GM18861 (cell line): ENCODE results near the gene ZDHHC14.
A peak's percentile ranks its signal among the peaks of the same experiment; 100 is the strongest.
"Not testable (repeated sequence)": the region's sequence is repeated elsewhere in the genome, so short reads cannot be mapped to it uniquely, and the experiment has no call there.

Source experiments
- ATAC-seq: cut with Tn5 transposase; IDR thresholded peaks from one replicate; pipeline ENCODE4 v1.9.1; 2021; ENCODE audit not compliant: unreplicated experiment

Gene ZDHHC14

DNA sequence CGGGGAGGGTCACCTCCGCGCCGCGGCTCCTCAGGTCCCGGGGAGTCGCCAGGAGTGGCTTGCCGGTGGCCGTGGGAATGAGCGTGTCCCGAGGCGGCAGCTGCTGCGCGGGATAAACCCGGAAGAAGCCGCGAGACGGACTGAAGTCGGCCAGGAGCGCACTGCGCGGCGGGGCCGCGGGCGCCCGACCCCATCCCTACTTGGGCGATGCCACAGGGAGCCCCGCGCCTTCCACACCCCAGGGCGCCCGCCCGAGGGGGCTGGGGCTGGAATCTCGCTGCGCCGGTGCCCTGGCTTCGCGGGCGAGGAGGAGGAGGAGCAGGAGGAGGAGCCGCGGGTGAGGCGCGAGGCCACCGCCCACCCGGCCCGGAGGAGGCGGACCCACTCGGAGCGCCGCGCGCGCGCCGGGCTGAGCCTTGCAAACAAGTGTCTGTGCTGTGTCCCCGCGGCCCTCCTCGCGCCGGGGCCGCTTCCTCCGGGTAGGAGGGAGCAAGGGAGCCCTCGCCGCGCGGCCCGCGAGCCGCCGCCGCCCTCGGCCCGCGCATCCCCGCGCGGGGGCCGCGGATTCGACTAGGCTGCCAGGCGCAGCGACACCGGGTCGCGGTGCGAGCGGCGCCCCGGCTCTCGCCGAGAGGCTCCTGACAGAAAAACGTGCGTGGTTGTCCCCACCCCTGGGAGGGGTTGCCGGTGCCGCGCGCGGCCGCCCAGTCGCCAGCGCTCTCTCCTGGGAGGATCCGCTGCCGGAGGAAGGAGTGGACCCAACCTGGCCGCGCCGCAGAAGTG, at the start of gene ZDHHC14:
Gene ZDHHC14 (plus strand): TSS at position 412 of the 783 bp plus-strand sequence.
- peak; percentile 71 for ATAC-seq

DNA sequence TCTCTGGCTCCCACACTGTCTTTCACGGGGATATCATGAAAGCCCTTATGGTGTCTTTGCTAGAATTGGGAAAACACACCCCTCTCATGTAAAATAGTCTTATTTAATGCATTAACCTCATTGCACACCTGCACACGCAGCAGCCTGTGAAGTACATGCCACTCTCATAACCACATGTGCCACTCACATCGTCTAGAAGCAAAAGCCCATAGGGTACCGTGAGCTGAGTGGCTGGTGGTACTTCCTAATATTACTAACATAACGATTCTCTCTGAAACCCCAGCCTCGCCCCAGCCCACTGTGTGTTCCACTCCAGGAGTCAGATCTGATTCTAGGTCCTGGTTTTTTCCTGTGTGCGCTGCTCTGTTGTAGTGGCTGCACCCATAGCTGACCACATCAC, 48.2 kb upstream of the ZDHHC14 start:
- no peak for ATAC-seq

DNA sequence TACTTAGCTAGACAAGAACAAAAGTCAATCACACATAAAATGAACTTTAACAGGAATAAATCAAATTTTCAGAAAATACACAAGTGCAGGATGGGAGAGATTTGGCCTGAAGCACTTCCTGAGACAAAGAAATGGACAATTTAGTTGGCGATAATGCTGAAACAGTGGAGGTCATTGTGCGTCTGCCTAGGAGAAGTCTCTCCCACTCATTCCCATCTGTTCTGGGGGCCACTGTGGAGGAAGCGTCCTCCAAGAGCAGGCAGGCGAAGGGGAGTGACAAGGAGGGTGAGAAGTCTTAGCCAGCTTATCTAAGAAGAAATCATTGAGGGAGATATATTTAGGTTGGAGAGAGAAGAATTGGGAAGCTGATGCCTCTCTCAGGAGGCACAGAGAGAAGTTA, 47.5 kb upstream of the ZDHHC14 start:
- ATAC-seq = no peak

DNA sequence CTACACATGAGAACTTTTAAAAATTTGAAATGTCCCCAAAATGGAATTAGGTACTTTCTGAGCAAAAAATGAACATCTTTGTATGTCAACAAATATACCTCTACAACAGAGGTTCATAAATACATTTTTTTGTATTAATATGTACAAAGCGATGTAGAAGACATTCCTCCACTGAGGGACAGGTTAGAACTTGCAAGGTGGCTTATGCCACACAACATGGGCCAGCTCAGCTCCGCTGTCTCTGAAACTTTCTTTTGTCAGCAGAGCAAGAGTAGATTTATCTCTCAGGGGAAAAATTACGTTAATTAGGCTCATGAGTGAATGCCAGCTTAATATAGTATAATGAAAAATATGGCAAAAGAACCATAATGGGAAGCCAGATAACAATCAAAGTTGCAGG, 47.0 kb upstream of the ZDHHC14 start:
- ATAC-seq = no peak

DNA sequence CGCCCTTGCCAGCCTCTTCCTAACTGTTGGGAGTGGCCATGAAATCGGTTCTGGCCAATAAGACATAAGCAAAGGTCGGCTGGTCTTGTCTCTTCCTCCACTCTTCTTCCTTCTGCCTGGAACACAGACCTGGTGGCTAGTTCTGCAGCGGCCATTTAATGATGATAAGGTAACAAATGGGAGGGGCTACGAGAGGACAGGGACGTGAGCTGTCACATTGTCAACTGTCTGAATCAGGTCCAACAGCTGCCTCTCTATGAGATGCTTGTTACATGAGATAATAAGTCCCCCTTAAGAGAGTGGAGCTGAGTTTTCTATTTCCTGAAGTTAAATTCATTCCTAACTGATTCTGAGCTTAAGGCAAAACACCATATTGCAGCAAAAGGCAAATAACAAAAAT, 45.2 kb upstream of the ZDHHC14 start:
- ATAC-seq = no peak

DNA sequence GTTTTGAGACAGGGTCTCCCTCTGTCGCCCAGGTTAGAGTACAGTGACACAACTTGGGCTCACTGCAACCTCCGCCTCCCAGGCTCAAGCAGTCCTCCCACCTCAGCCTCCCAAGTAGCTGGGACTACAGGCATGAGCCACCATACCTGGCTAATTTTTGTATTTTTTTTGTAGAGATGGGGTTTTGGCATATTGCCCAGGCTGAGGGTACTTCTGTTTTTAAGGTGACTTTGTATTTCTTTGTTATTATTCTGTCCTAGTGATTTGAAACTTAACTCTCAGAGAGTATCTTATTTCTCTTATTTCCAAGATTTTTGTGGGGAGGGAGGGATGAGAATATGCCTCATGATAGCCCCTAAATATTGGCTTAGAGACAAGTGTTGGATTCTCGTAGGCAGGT, 43.7 kb upstream of the ZDHHC14 start:
- not testable (repeated sequence) for ATAC-seq

DNA sequence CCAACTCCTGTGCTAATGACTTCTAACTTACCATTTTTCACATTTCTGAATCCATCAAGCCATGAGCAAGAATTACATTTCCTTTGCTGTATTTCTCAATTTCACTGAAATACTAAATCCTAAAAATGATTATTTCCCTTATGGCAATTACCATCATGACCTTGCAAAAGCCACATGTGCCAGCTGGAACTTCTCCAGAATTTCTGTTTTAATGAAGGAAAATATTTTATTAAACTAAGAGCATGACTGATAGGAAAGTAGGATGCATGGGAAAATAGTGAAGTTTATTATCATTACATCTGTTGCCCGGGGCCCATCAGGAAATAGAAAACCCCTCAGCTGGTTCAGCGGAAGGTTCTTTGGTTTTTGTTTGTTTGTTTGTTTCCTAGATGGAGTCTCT, 43.2 kb upstream of the ZDHHC14 start:
- ATAC-seq = no peak

DNA sequence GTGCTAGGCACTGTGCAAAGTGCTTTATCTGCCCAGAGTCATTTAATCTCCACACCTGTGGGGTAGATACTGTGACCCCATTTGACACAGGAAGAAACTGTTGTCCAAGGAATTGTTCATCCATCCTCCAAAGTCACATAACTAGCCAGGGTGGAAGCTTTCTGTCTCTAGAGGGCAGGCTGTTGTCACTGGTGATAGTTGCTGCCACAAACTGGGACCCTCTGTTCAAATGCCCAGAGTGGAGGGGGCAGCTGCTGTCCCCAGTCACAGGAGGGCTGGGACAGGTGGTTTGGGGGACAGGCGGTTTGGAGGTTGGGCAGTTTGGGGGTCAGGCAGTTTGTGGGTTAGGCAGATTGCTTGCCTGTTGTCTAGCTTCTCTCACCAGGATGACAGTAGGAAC, 41.6 kb upstream of the ZDHHC14 start:
- no peak for ATAC-seq

DNA sequence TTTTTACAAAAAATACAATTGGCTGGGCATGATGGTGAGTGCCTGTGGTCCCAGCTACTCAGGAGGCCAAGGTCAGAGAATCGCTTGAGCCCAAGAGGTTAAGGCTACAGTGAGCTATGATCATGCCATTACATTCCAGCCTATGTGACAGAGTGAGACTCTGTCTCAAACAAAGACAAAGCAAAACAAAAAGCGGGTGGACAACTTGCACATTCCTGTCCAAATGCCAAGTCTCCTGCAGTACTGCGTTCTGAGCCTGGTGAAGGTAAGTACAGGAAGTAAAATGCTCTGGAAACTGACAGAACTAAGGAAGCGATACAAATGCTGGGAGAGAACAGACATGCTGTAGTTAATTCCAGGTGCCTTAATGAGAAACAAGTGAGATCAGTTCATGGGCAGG, 37.3 kb upstream of the ZDHHC14 start:
- ATAC-seq = no peak

DNA sequence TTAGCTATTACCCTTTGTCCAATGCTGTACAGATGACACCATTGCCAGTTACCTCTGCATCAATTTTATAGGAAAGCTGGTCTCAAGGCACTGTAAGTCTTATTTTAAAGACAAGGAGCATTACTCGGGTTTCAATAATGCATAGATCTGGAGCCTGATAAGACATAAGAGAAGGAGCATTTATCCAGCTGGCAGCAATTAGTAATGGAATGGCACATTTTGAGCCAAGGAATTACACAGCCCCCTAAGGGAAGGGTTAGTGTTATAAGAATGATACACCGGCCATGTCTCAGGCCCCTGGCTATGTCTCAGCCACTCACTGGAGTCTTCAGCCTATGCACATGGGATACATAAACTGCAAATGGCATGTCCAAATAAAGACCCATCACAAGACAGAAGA, 34.6 kb upstream of the ZDHHC14 start:
- no peak for ATAC-seq

DNA sequence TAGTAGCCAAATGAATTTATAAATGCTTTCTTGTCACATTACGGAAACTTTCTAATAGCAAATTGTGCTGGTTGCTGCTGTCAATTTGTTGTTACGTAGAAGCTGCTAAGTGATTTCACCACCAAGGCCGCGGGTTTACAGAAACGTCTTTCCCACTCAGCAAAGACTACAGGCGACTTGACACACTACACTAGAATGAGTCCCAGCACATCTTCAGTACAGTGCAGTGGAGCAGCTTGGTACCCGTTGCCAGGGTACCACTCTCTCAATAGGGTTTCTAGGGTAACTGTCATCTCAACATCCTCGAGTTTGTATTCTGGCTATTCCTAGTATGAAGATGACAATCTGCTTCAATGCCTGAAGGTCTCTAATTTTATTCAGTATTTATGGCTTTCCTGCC, 22.7 kb upstream of the ZDHHC14 start:
- no peak for ATAC-seq

DNA sequence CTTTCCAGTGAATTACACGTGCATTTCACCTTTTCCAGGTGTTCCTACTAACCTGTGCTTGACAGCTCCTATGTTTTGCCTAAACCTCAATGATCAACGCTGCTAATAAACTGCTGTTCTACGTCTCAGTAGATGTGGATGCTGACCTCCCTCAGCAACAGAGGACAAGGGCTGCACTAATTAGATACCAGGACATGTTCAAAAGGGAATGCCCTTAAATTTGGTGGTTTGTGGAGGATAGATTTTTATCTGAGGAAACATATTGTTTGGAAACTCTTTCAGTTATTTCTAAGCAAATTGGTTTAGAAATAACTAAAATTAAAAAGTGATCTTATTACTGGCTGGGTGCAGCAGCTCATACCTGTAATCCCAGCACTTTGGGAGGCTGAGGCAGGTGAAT, 19.1 kb upstream of the ZDHHC14 start:
- ATAC-seq = no peak

DNA sequence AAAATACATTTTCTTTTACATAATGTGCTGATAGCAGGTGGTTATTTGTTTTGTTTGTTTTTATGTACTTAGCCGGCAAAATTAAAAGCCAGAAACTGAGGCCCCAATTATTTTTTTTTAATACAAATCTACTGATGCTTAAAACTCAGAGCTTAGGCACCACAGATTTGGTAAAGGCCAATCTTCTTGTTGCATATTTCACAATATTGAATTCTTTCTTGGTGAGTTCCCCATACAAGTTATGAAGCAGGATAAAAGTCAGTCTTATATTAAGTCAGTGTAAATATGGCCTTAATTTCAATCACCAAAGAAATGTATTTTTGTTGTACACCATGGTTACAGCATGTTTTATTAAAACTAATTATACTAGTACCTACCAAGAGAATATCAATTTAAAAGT, 16.3 kb upstream of the ZDHHC14 start:
- no peak for ATAC-seq

DNA sequence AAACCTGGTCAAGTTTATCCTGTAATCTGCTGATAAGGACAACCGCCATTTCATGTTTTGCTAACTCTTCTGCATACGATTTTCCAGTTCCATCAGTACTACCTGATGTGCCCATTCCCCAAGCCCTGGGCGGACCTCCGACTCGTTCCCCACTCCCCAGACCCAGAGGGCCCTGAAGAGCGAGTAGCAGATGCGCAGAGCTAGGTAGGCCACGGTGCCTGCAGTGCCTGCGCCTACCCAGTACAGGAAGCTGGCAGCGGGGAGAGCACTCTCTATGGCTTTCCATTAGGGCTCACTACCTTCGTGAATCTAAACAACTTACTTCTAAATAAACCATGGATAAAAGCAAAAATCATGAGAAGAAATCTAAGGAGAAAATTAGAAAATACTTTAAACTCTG, 14.3 kb upstream of the ZDHHC14 start:
- ATAC-seq = no peak

DNA sequence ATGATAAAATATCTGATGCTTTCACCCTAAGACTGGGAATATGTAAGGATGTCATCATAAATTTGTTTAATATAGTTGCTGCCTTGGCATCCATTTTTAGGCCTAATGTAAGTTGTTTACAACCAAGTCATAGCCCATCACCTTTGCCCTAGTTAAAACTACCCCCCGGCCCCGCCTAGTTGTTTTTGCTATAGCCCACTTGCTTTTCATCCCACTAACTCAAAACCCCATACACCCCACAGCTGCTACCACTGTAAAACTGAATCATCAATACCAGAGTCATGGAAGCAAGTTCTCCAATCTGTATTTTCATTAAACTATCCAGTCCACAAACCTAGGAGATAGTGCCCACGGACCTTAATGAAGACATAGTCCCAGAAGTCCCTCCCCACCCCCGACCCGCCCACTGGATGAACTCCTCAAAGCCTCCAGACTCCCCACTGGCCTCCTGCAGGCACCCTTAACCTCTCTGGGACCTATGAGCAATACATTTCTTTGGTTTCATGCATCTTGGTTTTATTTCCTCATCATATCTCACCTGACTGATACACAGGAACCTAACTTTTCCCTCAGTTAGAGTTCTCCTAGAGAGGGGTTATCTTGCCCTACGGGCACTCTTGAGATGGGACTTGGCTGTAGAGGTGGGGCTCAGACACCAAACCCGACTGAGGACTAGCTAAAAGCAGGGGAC, 12.5 kb upstream of the ZDHHC14 start:
- no peak for ATAC-seq

DNA sequence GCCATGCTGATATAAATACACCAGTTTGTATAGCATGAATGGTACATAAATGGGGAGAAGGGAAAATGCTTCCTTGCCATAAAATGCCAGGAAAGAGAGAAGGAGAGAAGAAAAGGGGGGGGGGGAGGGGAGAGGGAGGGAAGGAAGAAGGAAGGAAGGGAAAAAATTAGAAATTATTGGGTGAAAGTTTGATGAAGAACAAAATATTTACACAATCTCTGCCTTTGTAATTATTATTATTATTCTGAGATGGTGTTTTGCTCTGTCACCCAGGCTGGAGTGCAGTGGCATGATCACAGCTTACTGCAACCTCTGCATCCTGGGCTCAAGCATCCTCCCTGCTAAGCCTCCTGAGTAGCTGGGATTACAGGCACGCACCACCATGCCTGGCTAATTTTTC, 10.2 kb upstream of the ZDHHC14 start:
- ATAC-seq = no peak

DNA sequence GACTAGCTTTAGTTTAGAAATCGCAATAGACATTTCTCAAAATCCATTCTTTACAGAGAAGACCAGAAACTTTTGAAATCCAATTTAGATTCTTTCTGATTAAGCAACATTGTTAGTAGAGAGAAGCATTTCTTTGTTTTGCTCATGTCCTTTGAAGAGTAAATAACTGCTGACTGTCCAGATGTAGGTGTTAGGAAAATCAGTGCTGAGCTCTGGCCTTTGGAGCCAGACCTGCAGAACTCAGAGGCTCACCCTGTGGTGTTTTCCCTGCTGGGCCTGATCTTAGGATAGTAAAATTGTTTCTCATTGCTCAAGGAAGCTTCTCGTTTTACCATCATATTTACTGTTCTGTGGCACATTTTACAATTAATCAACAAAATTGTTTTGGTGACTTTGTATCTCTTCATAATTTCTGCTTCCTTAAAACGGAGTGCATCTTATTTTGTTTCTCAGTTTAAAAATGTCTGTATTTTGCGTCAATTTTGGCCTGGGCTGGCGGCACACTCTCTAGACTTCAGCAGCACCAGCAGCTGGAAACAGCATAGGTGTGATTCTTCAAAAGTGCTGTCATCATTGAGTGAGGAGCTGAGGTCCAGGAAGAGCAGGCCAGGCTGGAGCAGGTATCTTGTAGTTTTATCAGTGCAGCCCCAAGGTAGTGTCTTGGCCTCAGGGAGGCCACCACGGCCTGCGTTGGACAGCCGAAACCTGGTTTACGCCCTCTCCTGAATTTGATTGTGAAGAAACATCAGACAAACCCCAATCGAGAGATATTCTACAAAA, 8.3 kb upstream of the ZDHHC14 start:
- no peak for ATAC-seq

DNA sequence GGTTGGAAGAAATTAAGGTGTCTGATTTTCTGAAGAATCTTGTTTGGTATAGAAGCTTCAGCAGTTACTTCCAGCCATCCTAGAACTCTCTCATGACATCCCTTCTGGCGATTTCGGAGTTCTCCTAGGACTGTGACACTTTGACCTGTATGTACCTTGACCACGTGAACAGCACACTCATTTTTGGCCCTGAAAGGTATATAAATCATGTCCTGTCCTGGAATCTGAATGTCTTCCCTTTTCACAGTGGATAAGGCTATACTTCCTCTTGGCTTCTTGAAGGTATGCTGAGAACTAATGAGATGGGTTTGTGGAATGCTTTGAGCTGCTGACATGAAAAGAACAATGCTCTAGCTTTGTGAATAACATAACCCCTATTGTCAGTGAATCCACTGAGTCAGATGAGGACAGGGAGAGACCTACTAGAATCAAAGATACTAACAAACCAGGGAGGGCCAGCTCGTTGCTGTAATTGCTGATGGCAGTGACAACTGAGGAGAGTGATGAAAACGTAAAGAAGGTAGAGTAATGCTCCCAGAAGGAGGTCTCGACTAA, 6.0 kb upstream of the ZDHHC14 start:
- ATAC-seq = no peak

DNA sequence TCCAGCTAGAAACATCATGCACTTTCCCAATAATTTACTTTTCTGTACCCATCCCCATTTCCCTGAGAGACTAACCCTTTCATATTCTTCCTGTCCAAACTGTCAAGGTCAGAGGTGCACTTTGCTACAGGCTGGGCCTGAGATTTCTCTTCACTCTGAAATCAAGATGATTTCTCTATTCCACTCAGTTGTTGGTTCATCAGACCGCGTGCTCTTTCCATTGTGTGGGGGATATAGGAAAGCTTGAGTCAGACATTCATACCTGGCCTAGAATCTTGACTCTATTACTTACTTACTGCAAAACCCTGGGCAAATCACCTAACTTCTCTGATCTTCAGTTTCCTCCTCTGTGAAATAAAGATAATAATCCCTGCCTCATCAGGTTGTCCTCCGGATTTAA, 4.7 kb upstream of the ZDHHC14 start:
- no peak for ATAC-seq

DNA sequence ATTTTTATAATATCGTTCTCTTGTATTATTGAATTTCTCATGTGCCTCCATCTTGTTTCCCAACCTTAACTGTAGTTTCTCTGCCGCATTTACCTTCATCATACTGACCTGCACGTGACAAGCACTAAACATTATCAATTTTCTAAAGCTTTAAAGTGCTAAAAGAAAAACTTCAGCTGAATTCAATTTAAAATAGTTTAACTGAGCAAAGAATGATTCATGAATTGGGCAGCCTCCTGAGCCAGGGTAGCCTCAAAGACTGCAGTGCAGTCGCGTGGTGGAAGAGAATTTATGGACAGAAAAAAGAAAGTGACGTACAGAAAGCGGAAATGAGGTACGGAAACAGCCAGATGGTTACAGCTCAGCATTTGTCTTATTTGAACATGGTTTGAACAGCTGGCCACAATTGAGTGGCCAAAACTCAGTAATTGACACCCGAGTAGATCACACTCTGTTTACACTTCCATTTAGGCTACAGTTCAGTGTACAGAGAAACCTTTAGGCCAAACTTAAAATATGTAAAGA, 4.2 kb upstream of the ZDHHC14 start:
- no peak for ATAC-seq

DNA sequence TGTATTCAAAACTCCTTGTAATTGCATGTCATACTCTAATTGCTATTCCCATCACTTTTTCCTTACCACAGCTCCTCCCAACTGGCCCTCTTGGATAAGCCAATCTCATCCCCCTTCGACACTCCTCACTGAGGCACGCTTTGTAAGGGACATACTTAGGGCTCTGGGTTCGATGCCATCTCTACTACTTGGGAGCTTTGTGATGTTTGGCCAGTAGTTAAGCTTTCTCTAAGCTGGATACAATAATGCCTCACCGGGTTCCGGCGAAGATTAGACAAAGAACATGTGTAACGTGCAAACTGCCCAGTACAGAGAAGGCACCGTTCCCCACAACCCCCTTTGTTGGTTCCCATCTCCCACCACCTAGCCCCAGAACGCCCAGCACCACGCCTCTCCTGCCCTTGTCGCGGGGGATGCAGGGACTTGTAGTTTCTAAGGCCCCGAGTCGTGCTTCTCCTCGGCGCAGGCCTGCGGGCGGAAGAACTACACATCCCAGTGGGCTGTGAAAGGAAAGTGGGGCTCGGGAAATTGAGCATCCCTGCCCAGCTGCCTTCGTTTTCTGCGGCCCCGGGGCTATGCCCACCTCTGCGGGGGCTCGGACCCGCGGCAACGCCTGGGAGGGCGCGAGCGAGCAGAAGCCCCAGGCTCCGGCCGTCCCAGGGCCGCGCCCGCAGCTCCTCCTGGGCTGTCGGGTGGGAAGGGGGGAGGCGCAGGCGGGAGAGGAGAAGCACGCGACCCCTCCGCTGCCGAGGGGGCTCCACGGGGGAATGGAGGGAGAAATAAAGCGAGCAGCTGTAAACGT, 1.1 kb upstream of the ZDHHC14 start:
- peak; percentile 58 for ATAC-seq
